TTC549 (cell line): Measurements from ENCODE around the gene BRINP1.

Experiments
- FAIRE-seq: peaks from 2 replicates; lab custom pipeline; 2012; peaks lifted over from hg19 to GRCh38; lab: Jason Lieb, UNC

Gene BRINP1

GRCh38 chr9:119121899-119122298 is 247.3 kb downstream of the BRINP1 start:
- FAIRE-seq: no peak

GRCh38 chr9:119117409-119117808 is 251.8 kb downstream of the BRINP1 start:
- no peak for FAIRE-seq
